DND-41 (cell line): ENCODE data around the gene AOPEP.

Experiments used
- ATAC-seq: fragments of 200-7000 bp; cut with Tn5 transposase; 3 replicates; pipeline ENCODE4 v1.9.1; 2021; ENCODE audit warnings: low read depth; ENCODE audit not compliant: insufficient read depth
- DNase-seq: peaks from one replicate; pipeline ENCODE4 v3.0.0-alpha.2; 2020
- H2AFZ ChIP-seq: 2 replicates; pipeline ENCODE4 v1.6.0; 2012; ENCODE audit warnings: low read depth, low read length
- H3K27ac ChIP-seq: 2 replicates; pipeline ENCODE4 v1.5.1; 2012; ENCODE audit warnings: low read length, inconsistent platforms
- H3K27me3 ChIP-seq: fragments of 200-600 bp; sonication (generic); 2 replicates; pipeline ENCODE4 v1.6.0; 2012; ENCODE audit warnings: low read length, mild to moderate bottlenecking, inconsistent platforms; ENCODE audit not compliant: insufficient read depth, poor library complexity
- H3K36me3 ChIP-seq: 2 replicates; pipeline ENCODE4 v1.5.1; 2012; ENCODE audit warnings: low read length, inconsistent platforms; ENCODE audit not compliant: insufficient read depth
- H3K4me1 ChIP-seq: 2 replicates; pipeline ENCODE4 v1.5.1; 2012; ENCODE audit warnings: mild to moderate bottlenecking, low read length; ENCODE audit not compliant: insufficient read depth
- H3K4me2 ChIP-seq: 2 replicates; pipeline ENCODE4 v1.6.0; 2012; ENCODE audit warnings: mild to moderate bottlenecking, moderate library complexity, low read length, inconsistent platforms; ENCODE audit not compliant: insufficient read depth
- H3K4me3 ChIP-seq, 2 experiments: fragments of 200-600 bp in 1 of 2; shearing (Covaris generic) in 1 of 2; 2 replicates each; pipeline ENCODE4 v1.5.1; 2012 to 2016; ENCODE audit warnings: inconsistent platforms in 2 of 2, low read length in 2 of 2, mild to moderate bottlenecking in 2 of 2, low read depth in 1 of 2, moderate library complexity in 1 of 2
- H3K79me2 ChIP-seq: 2 replicates; pipeline ENCODE4 v1.6.0; 2012; ENCODE audit warnings: low read length, inconsistent platforms; ENCODE audit not compliant: insufficient read depth
- H3K9ac ChIP-seq: 2 replicates; pipeline ENCODE4 v1.6.0; 2012; ENCODE audit warnings: low read depth, mild to moderate bottlenecking, inconsistent platforms, low read length, moderate library complexity
- H3K9me3 ChIP-seq: 2 replicates; pipeline ENCODE4 v1.5.1; 2012; ENCODE audit warnings: low read length, moderate library complexity, mild to moderate bottlenecking, inconsistent platforms; ENCODE audit not compliant: insufficient read depth, severe bottlenecking
- H4K20me1 ChIP-seq: 2 replicates; pipeline ENCODE4 v1.6.0; 2012; ENCODE audit warnings: low read length; ENCODE audit not compliant: insufficient read depth
- EZH2 ChIP-seq: IDR thresholded peaks from 3 replicates; pipeline ENCODE4 v1.6.1; 2012; ENCODE audit warnings: borderline replicate concordance, low read depth, mild to moderate bottlenecking, moderate library complexity, low read length, inconsistent platforms; ENCODE audit not compliant: severe bottlenecking
- TF ChIP-seq, protein P1 (sequence below): IDR thresholded peaks from 2 replicates; pipeline ENCODE4 v1.5.1; 2012; ENCODE audit warnings: borderline replicate concordance, low read length, moderate library complexity, mild to moderate bottlenecking; ENCODE audit not compliant: poor library complexity, severe bottlenecking; ENCODE audit errors: extremely low read depth

Gene AOPEP

GRCh38 chr9:95096807-95097206 lies 370.3 kb downstream of the AOPEP start:
- no peak overlapping the region for H3K9ac ChIP-seq
- no peaks in the 10 kb centered on the region for H3K9me3 ChIP-seq
- H3K27me3 ChIP-seq = no peaks in the 10 kb centered on the region
- H3K36me3 ChIP-seq = no peaks in the 10 kb centered on the region
- no peaks in the 10 kb centered on the region for H3K4me1 ChIP-seq
- H3K4me3 ChIP-seq = no peak overlapping the region
- no peak for ATAC-seq
- H3K27ac ChIP-seq = no peak overlapping the region
- DNase-seq = no peak
- H2AFZ ChIP-seq = no peak overlapping the region
- TF ChIP-seq, protein P1, sequence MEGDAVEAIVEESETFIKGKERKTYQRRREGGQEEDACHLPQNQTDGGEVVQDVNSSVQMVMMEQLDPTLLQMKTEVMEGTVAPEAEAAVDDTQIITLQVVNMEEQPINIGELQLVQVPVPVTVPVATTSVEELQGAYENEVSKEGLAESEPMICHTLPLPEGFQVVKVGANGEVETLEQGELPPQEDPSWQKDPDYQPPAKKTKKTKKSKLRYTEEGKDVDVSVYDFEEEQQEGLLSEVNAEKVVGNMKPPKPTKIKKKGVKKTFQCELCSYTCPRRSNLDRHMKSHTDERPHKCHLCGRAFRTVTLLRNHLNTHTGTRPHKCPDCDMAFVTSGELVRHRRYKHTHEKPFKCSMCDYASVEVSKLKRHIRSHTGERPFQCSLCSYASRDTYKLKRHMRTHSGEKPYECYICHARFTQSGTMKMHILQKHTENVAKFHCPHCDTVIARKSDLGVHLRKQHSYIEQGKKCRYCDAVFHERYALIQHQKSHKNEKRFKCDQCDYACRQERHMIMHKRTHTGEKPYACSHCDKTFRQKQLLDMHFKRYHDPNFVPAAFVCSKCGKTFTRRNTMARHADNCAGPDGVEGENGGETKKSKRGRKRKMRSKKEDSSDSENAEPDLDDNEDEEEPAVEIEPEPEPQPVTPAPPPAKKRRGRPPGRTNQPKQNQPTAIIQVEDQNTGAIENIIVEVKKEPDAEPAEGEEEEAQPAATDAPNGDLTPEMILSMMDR = no peak
- TF ChIP-seq EZH2 = no peak
- no peaks in the 10 kb centered on the region for H4K20me1 ChIP-seq
- no peaks in the 10 kb centered on the region for H3K79me2 ChIP-seq
- no peak overlapping the region for H3K4me2 ChIP-seq

GRCh38 chr9:95097279-95097678 lies 370.8 kb downstream of the AOPEP start:
- DNase-seq = no peak
- ATAC-seq = no peak

GRCh38 chr9:95098391-95098921 lies 372.0 kb downstream of the AOPEP start:
- Histone ChIP-seq H3K27ac (no peak overlapping the region), H3K4me3 (no peak overlapping the region), H3K36me3 (no peaks in the 10 kb centered on the region), H3K4me2 (no peak overlapping the region), H4K20me1 (no peaks in the 10 kb centered on the region), H3K79me2 (no peaks in the 10 kb centered on the region), H3K4me1 (no peaks in the 10 kb centered on the region), H3K9ac (no peak overlapping the region), H2AFZ (no peak overlapping the region), H3K9me3 (no peaks in the 10 kb centered on the region), H3K27me3 (no peaks in the 10 kb centered on the region)
- DNase-seq (no peak), ATAC-seq (no peak)
- TF ChIP-seq, protein P1 = no peak
- no peak for TF ChIP-seq EZH2

More at GRCh38 chr9:95097279-95097678, 370.8 kb downstream of the AOPEP start:
- no peaks in the 10 kb centered on the region for H4K20me1 ChIP-seq
- H3K4me1 ChIP-seq = no peaks in the 10 kb centered on the region
- no peak overlapping the region for H3K4me2 ChIP-seq
- H2AFZ ChIP-seq = no peak overlapping the region
- H3K36me3 ChIP-seq = no peaks in the 10 kb centered on the region
- no peak overlapping the region for H3K4me3 ChIP-seq
- H3K27me3 ChIP-seq = no peaks in the 10 kb centered on the region
- no peak overlapping the region for H3K27ac ChIP-seq
- H3K9me3 ChIP-seq = no peaks in the 10 kb centered on the region
- H3K9ac ChIP-seq = no peak overlapping the region
- no peaks in the 10 kb centered on the region for H3K79me2 ChIP-seq
- TF ChIP-seq, protein P1 = no peak
- no peak for TF ChIP-seq EZH2

GRCh38 chr9:95099321-95100070 lies 373.0 kb downstream of the AOPEP start:
- Histone ChIP-seq H3K9me3 (no peaks in the 10 kb centered on the region), H3K36me3 (no peaks in the 10 kb centered on the region), H3K27ac (no peak overlapping the region), H3K4me2 (no peak overlapping the region), H3K4me3 (no peak overlapping the region), H2AFZ (no peak overlapping the region), H3K79me2 (no peaks in the 10 kb centered on the region), H3K4me1 (no peaks in the 10 kb centered on the region), H3K9ac (no peak overlapping the region), H4K20me1 (no peaks in the 10 kb centered on the region), H3K27me3 (no peaks in the 10 kb centered on the region)
- DNase-seq (no peak), ATAC-seq (no peak)
- TF ChIP-seq, protein P1 = no peak
- no peak for TF ChIP-seq EZH2
